GM12872 (cell line): ENCODE results near the gene PLS3.

Source experiments
- CTCF ChIP-seq: IDR thresholded peaks from 3 replicates; pipeline ENCODE4 v1.5.1; 2011; ENCODE audit warnings: low read depth, mild to moderate bottlenecking, low read length, moderate library complexity; ENCODE audit not compliant: insufficient read depth

PLS3 gene

DNA sequence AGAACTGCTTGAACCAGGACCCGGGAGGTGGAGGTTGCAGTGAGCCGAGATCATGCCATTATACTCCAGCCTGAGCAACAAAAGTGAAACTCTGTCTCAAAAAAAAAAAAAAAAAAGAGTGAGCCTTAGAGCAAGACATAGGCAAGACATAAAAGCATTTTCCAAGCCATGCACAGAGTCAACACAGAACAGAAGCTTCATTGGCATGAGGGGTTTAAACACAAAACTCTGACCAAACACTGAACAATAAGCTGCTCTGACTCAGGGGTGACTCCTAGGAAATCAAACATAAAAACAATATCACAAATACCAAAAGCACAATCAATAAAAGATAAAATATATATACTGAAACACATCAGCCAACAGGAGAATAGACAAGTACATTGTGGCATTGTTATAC, 136.8 kb downstream of the PLS3 start:
- no peak for TF ChIP-seq CTCF
